Activated CD4-positive, CD25-positive, alpha-beta regulatory T cell treated with anti-CD3 and anti-CD28 coated beads, Interleukin-2, amount 50 U/mL, for 24 hours (primary cell): ENCODE results near the gene TCEAL7.
"Not testable (repeated sequence)": the region's sequence is repeated elsewhere in the genome, so short reads cannot be mapped to it uniquely, and the experiment has no call there.

ENCODE experiments used
- ATAC-seq, 2 donors: fragments of 150-1000 bp; cut with Tn5 transposase; one replicate each; pipeline ENCODE4 v1.10.0; 2021; ENCODE audit warnings: mild to moderate bottlenecking in 1 of 2, moderate library complexity in 1 of 2

The TCEAL7 gene

DNA sequence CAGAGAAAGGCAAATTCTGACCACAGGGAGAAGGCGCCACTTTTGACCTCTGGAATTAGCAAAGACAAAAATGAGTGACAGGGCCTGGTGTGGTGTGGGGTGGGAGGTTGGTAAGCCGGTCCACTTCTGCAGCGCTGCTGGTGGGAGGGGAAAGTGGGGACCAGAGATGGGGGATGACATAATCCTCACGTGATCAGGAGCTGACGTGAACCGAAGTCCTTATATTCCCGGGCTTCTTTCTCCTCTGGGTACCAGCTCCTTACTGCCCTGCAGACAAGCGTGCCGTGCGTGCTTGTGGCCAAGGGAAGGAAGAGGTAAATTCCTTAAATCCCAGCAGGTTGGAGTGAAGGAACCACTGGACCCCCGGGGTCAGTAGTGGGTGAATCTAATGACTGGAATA, at the start of gene TCEAL7:
Gene TCEAL7 (plus strand): TSS at position 249 of the 400 bp plus-strand sequence. CDS start 1,165 bp downstream, outside the sequence.
- no peak for ATAC-seq

DNA sequence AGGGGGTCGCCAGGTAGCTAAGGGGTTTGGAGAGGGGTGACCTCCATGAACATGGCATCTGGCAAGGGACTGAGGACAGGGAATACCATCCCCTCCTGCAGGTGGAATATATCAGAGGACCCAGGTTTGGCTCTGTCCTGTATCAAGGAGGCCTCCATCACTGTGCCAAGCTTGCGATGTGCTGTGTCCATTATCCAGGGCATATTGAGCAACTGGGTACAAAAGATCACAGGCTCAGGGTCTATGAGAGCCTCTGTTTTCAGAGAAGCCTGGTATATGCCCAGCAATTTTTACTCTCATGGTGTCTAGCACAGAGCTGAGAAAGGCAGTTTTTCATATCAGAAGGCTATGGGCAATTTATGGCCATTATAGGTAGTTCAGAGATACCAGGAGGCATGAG, 36.9 kb upstream of the TCEAL7 start:
- ATAC-seq: no peak

GRCh38 chrX:103304705-103305104, 25.3 kb upstream of the TCEAL7 start:
- ATAC-seq: no peak

DNA sequence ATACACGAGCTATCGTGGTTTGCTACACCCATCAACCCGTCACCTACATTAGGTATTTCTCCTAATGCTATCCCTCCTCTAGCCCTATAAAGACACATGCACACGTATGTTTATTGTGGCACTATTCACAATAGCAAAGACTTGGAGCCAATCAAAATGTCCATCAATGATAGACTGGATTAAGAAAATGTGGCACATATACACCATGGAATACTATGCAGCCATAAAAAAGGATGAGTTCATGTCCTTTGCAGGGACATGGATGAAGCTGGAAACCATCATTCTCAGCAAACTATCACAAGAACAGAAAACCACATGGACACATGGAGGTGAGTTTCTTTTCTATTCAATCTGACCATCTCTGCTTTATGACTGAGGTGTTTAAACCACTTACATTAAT, 24.4 kb upstream of the TCEAL7 start:
- not testable (repeated sequence) for ATAC-seq

- ATAC-seq: no peak
These were observed 20.0 kb upstream of the TCEAL7 start for GRCh38 chrX:103309860-103310554.

DNA sequence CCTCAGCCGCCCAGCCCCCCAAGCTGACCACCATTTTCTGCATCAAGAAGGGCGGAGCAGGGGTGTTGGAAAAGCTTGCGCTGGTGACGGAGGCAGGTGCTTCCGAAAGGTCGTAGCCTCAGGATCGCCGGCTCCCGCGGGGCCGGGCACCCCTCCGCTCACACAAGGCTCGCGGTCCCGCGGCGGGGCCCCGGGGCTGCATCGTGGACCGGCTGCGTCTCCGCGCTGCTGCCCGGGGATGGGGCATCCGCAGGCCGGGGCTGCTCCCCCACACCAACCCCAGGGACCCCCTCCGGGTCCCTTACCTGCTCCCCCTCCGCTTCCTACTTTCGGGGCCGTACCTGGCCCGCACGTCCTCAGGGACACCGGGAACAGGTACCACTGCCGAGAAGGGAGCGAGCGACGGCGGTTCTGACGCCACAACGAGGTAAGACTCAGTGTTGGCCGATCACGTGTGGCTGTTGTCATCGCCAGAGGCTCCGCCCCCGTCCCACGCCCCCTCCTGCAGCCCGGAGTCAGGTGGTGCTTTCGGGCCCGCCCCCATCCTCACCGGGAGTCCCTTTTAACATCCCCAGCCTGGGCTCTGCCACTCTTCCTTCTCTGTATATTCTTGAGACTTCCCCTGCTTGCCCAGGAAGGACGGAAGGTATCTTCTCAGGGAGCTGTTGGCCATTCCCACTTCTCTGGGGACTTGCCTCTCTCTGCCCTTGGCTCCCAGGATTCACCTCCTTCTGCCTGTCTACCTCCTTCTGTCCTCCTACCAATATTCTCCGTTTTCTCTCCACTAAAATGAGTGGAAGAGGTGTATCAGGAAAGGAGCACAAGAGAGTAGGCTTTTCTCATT, 19.3 kb upstream of the TCEAL7 start, which contains the start of gene BEX2:
Gene BEX2 (minus strand): TSS at position 436 of the 844 bp plus-strand sequence. CDS start 1,014 bp downstream, outside the sequence.
- ATAC-seq: peak; percentile 99 to 100

DNA sequence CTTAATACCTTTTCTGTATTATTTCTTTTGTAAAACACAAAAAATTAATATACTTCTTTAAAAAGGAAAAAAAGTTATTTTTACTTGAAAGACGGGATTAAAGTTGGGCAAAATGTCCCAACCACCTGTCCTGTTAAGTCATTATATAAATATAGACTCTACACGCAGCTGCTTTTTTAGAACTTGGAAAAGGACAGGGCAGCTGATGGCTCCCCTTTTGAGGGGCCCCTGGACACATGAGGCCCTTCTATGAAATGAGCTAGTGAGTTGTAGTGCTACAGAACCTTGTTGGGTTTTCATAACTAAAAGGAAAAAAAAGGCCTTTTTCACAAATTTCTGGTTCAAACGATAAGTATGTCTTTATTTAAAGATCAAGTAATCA, 18.6 kb upstream of the TCEAL7 start:
- no peak for ATAC-seq

DNA sequence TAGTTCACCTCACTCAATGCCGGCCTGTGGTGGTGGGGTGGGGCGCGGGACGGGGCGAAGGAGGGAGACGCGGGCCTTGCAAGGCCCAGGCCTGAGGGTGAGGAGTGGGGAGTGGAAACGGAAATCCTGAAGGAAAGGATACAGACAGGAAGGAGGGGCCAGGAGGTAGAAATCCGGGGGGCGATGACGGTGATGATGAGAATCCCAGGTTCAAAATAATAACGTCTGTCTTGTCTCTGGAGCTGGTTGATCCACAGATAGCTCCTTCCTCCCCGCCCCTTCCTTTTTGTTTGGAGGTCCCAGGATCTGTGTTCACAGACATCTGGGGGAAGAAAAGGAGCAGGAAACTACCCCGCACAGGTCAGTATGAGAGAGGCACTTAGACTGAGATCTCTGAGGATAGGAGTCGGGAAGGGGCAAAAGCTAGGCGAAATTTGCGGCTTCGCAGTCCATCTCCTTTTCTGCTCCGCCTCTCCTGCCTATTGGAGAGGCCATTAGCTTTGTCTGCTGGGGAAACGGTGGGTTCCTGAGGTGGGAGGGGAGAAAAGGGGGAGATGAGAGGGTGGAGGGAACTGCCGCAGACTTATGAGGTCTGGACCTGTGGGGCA, 746 bp downstream of the TCEAL7 start:
- no peak for ATAC-seq

- ATAC-seq: no peak
These were observed 8.6 kb downstream of the TCEAL7 start for GRCh38 chrX:103338663-103339062.

DNA sequence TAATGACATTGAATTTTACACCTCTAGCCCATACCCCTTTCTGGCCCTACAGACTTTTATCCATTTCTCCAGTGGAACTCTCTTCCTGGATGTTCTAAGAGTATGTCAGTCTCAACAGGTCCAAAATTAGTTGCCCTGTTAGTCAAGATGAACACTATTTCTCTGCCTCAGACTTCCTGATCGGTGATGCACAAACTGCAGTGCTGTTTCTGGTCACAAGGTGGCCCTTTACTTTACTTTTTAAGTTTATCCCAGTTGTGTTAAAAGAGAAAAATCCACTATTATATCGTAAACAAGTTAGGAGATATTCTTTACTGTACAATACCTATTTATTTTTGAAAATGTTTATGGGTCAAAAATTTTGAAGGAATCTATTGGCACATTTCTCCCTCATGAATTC, 13.1 kb downstream of the TCEAL7 start:
- no peak for ATAC-seq

GRCh38 chrX:103344606-103345005, 14.6 kb downstream of the TCEAL7 start:
- no peak for ATAC-seq

DNA sequence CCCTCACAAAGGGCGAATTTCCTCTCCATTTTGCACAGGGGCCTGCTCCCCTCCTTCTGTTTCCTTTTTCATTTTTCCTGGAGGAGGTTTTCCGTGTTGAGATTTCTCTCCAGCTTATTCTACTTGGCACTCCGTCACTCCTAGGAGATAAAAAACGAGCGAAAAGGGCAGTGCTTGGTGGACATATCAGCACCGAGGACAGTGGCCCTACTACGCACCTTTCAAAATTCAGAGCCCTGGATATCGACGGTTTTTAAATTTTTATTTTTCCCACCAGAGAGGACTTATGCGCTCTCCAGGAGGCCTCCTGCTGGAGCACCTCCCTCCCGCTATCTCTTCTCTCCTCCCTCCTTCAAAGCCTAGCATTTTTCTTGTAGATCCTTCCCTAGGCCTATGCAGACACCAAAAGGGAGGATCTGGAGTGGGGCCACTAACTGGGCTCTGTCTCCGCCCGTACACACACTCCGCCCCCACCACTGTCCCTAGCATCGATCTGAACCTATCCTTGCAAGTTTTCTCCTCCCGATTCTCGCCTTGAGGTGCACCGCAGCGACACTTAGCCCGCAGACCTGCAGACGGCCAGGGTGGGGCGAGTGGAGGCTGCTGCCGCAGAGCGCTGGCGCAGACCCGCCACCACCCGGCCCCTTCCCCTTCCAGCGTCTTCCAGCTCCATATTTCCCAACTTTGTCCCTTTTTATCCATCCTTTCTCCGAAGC, 17.8 kb downstream of the TCEAL7 start:
- no peak for ATAC-seq

GRCh38 chrX:103356130-103356798, 26.2 kb downstream of the TCEAL7 start, which contains the start of gene TCEAL9:
TSS of gene TCEAL9 (plus strand) at chrX:103356506. CDS start at chrX:103357685, 1,179 bp downstream.
- no peak for ATAC-seq

DNA sequence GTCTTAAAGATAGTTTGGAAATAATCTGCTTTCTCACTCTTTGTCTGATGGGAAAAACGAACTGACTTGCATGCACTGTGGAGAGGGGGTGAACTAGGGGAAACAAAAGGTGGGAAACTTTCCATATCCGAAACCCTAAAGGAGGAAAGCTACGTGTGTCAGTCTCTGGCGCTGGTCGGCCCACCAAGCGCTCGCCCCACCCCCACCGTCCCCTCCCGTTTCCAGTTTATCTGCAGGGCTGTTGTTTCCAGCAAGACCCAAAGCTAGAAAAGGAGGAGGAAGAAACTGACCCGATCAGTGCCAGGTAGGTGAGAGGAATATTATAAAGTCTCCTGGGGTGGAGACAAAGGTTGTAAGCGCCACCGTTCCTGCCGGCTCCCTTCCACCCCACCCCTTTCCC, 26.8 kb downstream of the TCEAL7 start:
- no peak for ATAC-seq

- no peak for ATAC-seq
These were observed 27.8 kb downstream of the TCEAL7 start for GRCh38 chrX:103357871-103358270.

- ATAC-seq: not testable (repeated sequence)
These were observed 29.6 kb downstream of the TCEAL7 start for GRCh38 chrX:103359605-103360004.

GRCh38 chrX:103360092-103360491, 30.1 kb downstream of the TCEAL7 start:
- ATAC-seq: no peak

- no peak for ATAC-seq
These were observed 30.9 kb downstream of the TCEAL7 start for GRCh38 chrX:103360916-103361315.

DNA sequence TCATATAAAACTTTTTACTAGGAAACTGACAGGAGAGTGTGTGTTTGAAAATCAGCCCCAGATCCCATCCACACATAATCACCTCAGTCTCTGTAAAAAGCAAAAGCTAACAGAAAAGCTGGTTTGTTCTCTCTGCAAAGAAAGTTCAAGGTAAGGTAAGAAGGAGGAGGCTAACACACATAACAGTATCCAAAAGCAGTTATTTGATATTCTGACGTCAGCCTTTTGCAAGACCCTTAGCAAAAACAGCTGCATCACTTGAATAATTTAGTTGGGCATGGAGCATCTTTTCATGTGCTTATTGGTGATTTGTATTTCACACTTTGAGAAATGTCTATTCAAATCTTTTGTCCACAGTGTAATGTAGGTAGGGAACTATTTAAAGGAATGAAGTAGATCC, 31.8 kb downstream of the TCEAL7 start:
- ATAC-seq: no peak

DNA sequence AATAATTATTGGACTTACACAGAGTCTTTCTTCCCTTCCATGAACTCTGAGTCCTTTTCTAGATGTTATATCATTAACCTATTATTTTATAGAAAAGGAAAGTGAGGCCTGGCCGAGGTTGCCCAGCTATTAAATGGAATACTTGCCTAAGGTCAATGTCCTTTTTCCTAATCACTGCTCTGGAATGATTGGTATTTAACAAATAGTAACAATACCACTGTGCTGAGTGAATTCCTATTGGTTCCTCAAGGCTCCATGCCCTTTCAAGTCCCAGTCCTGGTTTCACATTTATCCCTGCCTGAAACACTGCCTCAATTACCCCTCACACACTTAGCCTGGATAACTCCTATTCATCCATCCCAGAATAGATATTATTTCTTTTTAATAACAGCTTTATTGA, 32.4 kb downstream of the TCEAL7 start:
- ATAC-seq: no peak

DNA sequence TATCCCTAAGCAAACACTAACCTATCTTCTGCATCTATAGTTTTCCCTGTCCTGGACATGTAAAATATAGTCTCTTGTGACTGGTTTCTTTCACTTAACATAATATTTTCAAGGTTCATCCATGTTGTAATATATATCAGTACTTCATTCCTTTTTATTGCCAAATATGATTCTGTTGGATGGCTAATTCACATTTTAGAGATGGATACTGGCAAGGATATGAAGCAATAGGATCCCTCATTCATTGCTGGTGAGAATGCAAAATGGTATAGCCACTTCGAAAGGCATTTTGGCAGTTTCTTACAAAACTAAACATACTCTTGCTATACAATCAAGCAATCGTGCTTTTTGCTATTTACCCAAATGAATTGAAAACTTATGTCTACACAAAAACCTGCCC, 33.0 kb downstream of the TCEAL7 start:
- no peak for ATAC-seq

GRCh38 chrX:103367502-103367901, 37.5 kb downstream of the TCEAL7 start:
- no peak for ATAC-seq
